PC-9 (cell line): ENCODE data around the gene TRAF2. TPM values are rescaled to one million over a fixed set of nuclear protein-coding genes. Genes with fewer than 3 reads are reported as not detected.

Experiments used
- BruUV-seq: library from RNA; stranded (reverse); fragments of 400-500 nt; replicated peaks from 2 replicates; lab custom pipeline; 2021; lab: Mats Ljungman, UMichigan
- CTCF ChIA-PET: fragments of 300-600 bp; sonication (Branson Sonifier 250); formaldehyde crosslinking; loops from one replicate; lab custom pipeline; 2022; ENCODE audit warnings: antibody characterized with exemption; lab: Charles Lee
- POLR2A ChIA-PET: fragments of 300-600 bp; sonication (Branson Sonifier 250); formaldehyde crosslinking; loops from one replicate; lab custom pipeline; 2022; ENCODE audit warnings: antibody characterized with exemption; ENCODE audit not compliant: unreplicated experiment; lab: Charles Lee
- DNase-seq, 2 experiments: peaks; one replicate each; pipeline versions ENCODE4 v3.0.0 to v3.0.0-alpha.2; 2015 to 2022; ENCODE audit warnings: mixed read lengths in 1 of 2
- H2AFZ ChIP-seq: fragments of 200-600 bp; sonication (generic); 2 replicates; pipeline ENCODE4 v1.8.1; 2017; ENCODE audit warnings: antibody characterized with exemption
- H3F3A ChIP-seq: fragments of 200-600 bp; sonication (generic); 2 replicates; pipeline ENCODE4 v1.8.1; 2017; ENCODE audit warnings: antibody characterized with exemption, mild to moderate bottlenecking, low read depth; ENCODE audit not compliant: insufficient read depth
- H3K27ac ChIP-seq: fragments of 200-600 bp; sonication (generic); 2 replicates; pipeline ENCODE4 v1.6.1; 2016; ENCODE audit warnings: mixed run types
- H3K27me3 ChIP-seq: fragments of 200-600 bp; sonication (generic); 2 replicates; pipeline ENCODE4 v1.6.1; 2016; ENCODE audit warnings: low read depth, mixed run types; ENCODE audit not compliant: insufficient read depth
- H3K36me3 ChIP-seq: fragments of 200-600 bp; sonication (generic); 2 replicates; pipeline ENCODE4 v1.6.1; 2016; ENCODE audit warnings: low read depth, mixed run types
- H3K4me1 ChIP-seq: fragments of 200-600 bp; sonication (generic); replicated peaks from 2 replicates; pipeline ENCODE4 v1.6.1; 2016; ENCODE audit warnings: mixed run types; ENCODE audit not compliant: insufficient read depth
- H3K4me2 ChIP-seq: fragments of 200-600 bp; sonication (generic); 2 replicates; pipeline ENCODE4 v1.6.1; 2017; ENCODE audit warnings: mixed run types
- H3K4me3 ChIP-seq: fragments of 200-600 bp; sonication (generic); 2 replicates; pipeline ENCODE4 v1.6.1; 2016; ENCODE audit warnings: mixed run types
- H3K79me2 ChIP-seq: fragments of 200-600 bp; sonication (generic); 2 replicates; pipeline ENCODE4 v1.6.1; 2017; ENCODE audit warnings: low read depth, mixed run types
- H3K9me2 ChIP-seq: fragments of 200-600 bp; sonication (generic); 2 replicates; pipeline ENCODE4 v1.8.1; 2017; ENCODE audit warnings: mild to moderate bottlenecking; ENCODE audit not compliant: insufficient read depth
- H3K9me3 ChIP-seq: fragments of 200-600 bp; sonication (generic); 2 replicates; pipeline ENCODE4 v1.8.1; 2016; ENCODE audit warnings: low read depth; ENCODE audit not compliant: insufficient read depth
- H4K20me1 ChIP-seq: fragments of 200-600 bp; sonication (generic); 2 replicates; pipeline ENCODE4 v1.8.1; 2017; ENCODE audit not compliant: insufficient read depth
- EZH2 ChIP-seq: fragments of 200-600 bp; sonication (generic); IDR thresholded peaks from 2 replicates; pipeline ENCODE4 v1.8.0; 2017; ENCODE audit warnings: antibody characterized with exemption, low read depth
- intact Hi-C: fragments of 100-400 bp; cut with micrococcal nuclease; formaldehyde crosslinking; loops from one replicate; pipeline ENCODE4 v1.10.0; 2022; ENCODE audit not compliant: unreplicated experiment
- total RNA-seq: library from RNA; stranded (reverse); gene quantifications from 2 replicates; pipeline ENCODE4 v1.2.3, GENCODE V29; 2021
- TF ChIP-seq, protein P1 (sequence below): fragments of 200-600 bp; sonication (generic); conservative IDR thresholded peaks from 2 replicates; pipeline ENCODE4 v1.6.1; 2017; ENCODE audit warnings: mixed run types, antibody characterized with exemption, mild to moderate bottlenecking, moderate library complexity

Gene TRAF2
- total RNA-seq, 1 experiment from 2014 or later: 42.7 TPM

DNA sequence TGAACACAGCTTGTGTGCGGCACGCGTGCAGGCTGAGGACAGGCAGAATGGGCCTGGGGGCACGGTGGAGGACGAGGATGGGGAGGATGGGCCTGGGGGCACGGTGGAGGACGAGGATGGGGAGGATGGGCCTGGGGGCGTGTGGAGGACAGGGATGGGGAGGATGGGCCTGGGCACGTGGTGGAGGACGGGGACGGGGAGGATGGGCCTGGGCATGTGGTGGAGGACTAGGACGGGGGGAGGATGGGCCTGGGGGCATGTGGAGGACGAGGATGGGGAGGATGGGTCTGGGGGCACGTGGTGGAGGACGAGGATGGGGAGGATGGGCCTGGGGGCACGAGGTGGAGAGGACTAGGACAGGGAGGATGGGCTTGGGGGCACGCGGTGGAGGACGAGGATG is 36.2 kb downstream of the TRAF2 start:
- Histone ChIP-seq H3K4me2 (no peak overlapping the region), H2AFZ (no peak overlapping the region), H3F3A (no peaks in the 10 kb centered on the region), H3K36me3 (no peaks in the 10 kb centered on the region; the same call in 1 of the 2 replicates), H3K27ac (no peak overlapping the region), H3K9me2 (no peaks in the 10 kb centered on the region), H3K79me2 (no peaks in the 10 kb centered on the region), H4K20me1 (no peaks in the 10 kb centered on the region), H3K9me3 (no peaks in the 10 kb centered on the region), H3K4me3 (no peak overlapping the region), H3K4me1 (no peaks in the 10 kb centered on the region), H3K27me3 (no peaks in the 10 kb centered on the region)
- TF ChIP-seq, protein P1, sequence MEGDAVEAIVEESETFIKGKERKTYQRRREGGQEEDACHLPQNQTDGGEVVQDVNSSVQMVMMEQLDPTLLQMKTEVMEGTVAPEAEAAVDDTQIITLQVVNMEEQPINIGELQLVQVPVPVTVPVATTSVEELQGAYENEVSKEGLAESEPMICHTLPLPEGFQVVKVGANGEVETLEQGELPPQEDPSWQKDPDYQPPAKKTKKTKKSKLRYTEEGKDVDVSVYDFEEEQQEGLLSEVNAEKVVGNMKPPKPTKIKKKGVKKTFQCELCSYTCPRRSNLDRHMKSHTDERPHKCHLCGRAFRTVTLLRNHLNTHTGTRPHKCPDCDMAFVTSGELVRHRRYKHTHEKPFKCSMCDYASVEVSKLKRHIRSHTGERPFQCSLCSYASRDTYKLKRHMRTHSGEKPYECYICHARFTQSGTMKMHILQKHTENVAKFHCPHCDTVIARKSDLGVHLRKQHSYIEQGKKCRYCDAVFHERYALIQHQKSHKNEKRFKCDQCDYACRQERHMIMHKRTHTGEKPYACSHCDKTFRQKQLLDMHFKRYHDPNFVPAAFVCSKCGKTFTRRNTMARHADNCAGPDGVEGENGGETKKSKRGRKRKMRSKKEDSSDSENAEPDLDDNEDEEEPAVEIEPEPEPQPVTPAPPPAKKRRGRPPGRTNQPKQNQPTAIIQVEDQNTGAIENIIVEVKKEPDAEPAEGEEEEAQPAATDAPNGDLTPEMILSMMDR: no peak
- no peak for TF ChIP-seq EZH2
- intact Hi-C loops: no loop called here
- POLR2A ChIA-PET: no interaction called here
- no TSS peak for BruUV-seq
- CTCF ChIA-PET: interaction anchor here (0.5 kb wide), 1 partner anchor 195 kb away, joined by 3 read pairs; no protein-coding TSS in a partner anchor
- DNase-seq: no peak

DNA sequence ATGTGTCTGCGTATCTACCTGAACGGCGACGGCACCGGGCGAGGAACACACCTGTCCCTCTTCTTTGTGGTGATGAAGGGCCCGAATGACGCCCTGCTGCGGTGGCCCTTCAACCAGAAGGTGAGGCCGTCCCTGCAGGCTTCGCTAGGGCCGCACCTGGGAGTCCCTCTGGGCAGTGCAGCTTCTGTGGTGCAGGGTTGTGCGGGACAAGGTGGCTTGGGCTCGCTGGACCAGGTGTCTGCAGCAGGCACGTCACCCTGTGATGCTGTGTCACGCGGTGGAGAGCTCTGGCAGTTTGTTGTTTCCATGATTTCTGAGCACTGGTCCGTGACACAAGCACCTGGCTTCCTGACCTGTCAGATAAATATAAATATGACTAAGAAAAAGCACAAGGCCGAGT is 37.6 kb downstream of the TRAF2 start:
- no peak for DNase-seq
- Histone ChIP-seq H3K4me2 (no peak overlapping the region), H2AFZ (no peak overlapping the region), H3K9me2 (no peaks in the 10 kb centered on the region), H3K9me3 (no peaks in the 10 kb centered on the region), H3K4me3 (no peak overlapping the region), H3K4me1 (no peaks in the 10 kb centered on the region), H3F3A (no peaks in the 10 kb centered on the region), H3K27ac (no peak overlapping the region), H3K27me3 (no peaks in the 10 kb centered on the region), H3K79me2 (no peaks in the 10 kb centered on the region), H4K20me1 (no peaks in the 10 kb centered on the region), H3K36me3 (no peaks in the 10 kb centered on the region; the same call in 1 of the 2 replicates)
- no peak for TF ChIP-seq EZH2
- TF ChIP-seq, protein P1: no peak
- POLR2A ChIA-PET: no interaction called here
- CTCF ChIA-PET: no interaction called here
- intact Hi-C loops: no loop called here
- no TSS peak for BruUV-seq

DNA sequence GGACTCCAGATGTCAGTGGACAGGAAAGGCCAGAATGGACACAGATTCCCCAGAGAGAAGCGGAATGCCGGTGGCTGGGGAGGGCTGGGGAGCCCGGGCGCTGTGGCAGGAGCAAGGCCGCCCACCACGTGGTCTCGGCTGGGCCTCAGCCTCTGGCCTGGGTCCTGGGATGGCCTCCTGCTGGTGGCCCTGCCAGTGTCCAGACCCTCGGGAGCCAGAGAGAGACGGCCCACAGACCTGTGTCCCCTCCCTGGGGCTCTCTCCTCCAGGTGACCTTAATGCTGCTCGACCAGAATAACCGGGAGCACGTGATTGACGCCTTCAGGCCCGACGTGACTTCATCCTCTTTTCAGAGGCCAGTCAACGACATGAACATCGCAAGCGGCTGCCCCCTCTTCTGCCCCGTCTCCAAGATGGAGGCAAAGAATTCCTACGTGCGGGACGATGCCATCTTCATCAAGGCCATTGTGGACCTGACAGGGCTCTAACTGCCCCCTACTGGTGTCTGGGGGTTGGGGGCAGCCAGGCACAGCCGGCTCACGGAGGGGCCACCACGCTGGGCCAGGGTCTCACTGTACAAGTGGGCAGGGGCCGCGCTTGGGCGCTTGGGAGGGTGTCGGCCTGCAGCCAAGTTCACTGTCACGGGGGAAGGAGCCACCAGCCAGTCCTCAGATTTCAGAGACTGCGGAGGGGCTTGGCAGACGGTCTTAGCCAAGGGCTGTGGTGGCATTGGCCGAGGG is 39.3 kb downstream of the TRAF2 start:
- POLR2A ChIA-PET: no interaction called here
- H3K27me3 ChIP-seq: no peaks in the 10 kb centered on the region
- no peak overlapping the region for H3K27ac ChIP-seq
- no peaks in the 10 kb centered on the region for H3K4me1 ChIP-seq
- no peaks in the 10 kb centered on the region; the same call in 1 of the 2 replicates for H3K36me3 ChIP-seq
- H3K4me2 ChIP-seq: no peak overlapping the region
- H3K9me2 ChIP-seq: no peaks in the 10 kb centered on the region
- no peaks in the 10 kb centered on the region for H3K9me3 ChIP-seq
- H4K20me1 ChIP-seq: no peaks in the 10 kb centered on the region
- no peak overlapping the region for H2AFZ ChIP-seq
- no TSS peak for BruUV-seq
- CTCF ChIA-PET: no interaction called here
- no peaks in the 10 kb centered on the region for H3K79me2 ChIP-seq
- no peak overlapping the region for H3K4me3 ChIP-seq
- intact Hi-C loops: no loop called here
- DNase-seq: no peak
- no peak for TF ChIP-seq EZH2
- TF ChIP-seq, protein P1: no peak
- no peaks in the 10 kb centered on the region for H3F3A ChIP-seq
